IMR-90 (cell line): Measurements from ENCODE around the gene CNPY1. TPM values are rescaled to one million over a fixed set of nuclear protein-coding genes. Genes with fewer than 3 reads are reported as not detected.

Experiments
- ATAC-seq: fragments of 200-7000 bp; cut with Tn5 transposase; 2 replicates; pipeline ENCODE4 v1.9.1; 2020; ENCODE audit warnings: low read depth, mild to moderate bottlenecking, moderate library complexity
- BruUV-seq: library from RNA; stranded (reverse); fragments of 400-500 nt; replicated peaks from 2 replicates; lab custom pipeline; 2021; lab: Mats Ljungman, UMichigan
- CTCF ChIA-PET: fragments of 300-600 bp; formaldehyde crosslinking; extraction: SDS; loops from one replicate; lab custom pipeline; 2021; ENCODE audit warnings: antibody characterized with exemption; lab: Yijun Ruan, JAX
- POLR2A ChIA-PET: fragments of 300-600 bp; sonication (Branson Sonifier 250); formaldehyde crosslinking; loops from one replicate; lab custom pipeline; 2022; ENCODE audit warnings: antibody characterized with exemption; ENCODE audit not compliant: unreplicated experiment; lab: Charles Lee
- DNase-seq: peaks from one replicate; pipeline ENCODE4 v3.0.0; 2013
- H2AFZ ChIP-seq: replicated peaks from 2 replicates; pipeline ENCODE3; 2013; ENCODE audit warnings: low read length, mild to moderate bottlenecking; ENCODE audit not compliant: poor library complexity
- H2AK5ac ChIP-seq: 2 replicates; pipeline ENCODE4 v1.6.1; 2013; ENCODE audit warnings: low read depth, low read length, inconsistent platforms
- H2AK9ac ChIP-seq: replicated peaks from 2 replicates; pipeline ENCODE3; 2013; ENCODE audit warnings: mild to moderate bottlenecking, low read depth, low read length, moderate library complexity; ENCODE audit not compliant: poor library complexity
- H2BK120ac ChIP-seq: 2 replicates; pipeline ENCODE4 v1.6.1; 2013; ENCODE audit warnings: low read depth, low read length, inconsistent platforms
- H2BK15ac ChIP-seq: 3 replicates; pipeline ENCODE4 v1.6.1; 2013; ENCODE audit warnings: low read depth, low read length, inconsistent platforms
- H2BK20ac ChIP-seq: 2 replicates; pipeline ENCODE4 v1.6.1; 2013; ENCODE audit warnings: low read depth, mild to moderate bottlenecking, inconsistent platforms, low read length, moderate library complexity
- H2BK5ac ChIP-seq: 2 replicates; pipeline ENCODE4 v1.6.1; 2013; ENCODE audit warnings: mild to moderate bottlenecking, low read depth, low read length, inconsistent platforms; ENCODE audit not compliant: poor library complexity, severe bottlenecking
- H3K14ac ChIP-seq: replicated peaks from 2 replicates; pipeline ENCODE4 v1.6.1; 2013; ENCODE audit warnings: low read depth, low read length, inconsistent platforms
- H3K18ac ChIP-seq: 2 replicates; pipeline ENCODE4 v1.6.1; 2013; ENCODE audit warnings: low read depth, low read length, control low read depth
- H3K23ac ChIP-seq: 2 replicates; pipeline ENCODE4 v1.6.1; 2013; ENCODE audit warnings: low read depth, low read length, inconsistent platforms
- H3K27ac ChIP-seq: 2 replicates; pipeline ENCODE4 v1.5.1; 2013; ENCODE audit warnings: mild to moderate bottlenecking, control low read depth, low read length; ENCODE audit not compliant: insufficient read depth
- H3K27me3 ChIP-seq: 2 replicates; pipeline ENCODE4 v1.6.1; 2013; ENCODE audit warnings: low read length; ENCODE audit not compliant: control insufficient read depth, insufficient read depth
- H3K36me3 ChIP-seq: 2 replicates; pipeline ENCODE4 v1.6.1; 2013; ENCODE audit warnings: low read length, mixed read lengths; ENCODE audit not compliant: control insufficient read depth, insufficient read depth
- H3K4ac ChIP-seq: 2 replicates; pipeline ENCODE4 v1.6.1; 2013; ENCODE audit warnings: low read depth, low read length, inconsistent platforms
- H3K4me1 ChIP-seq: 2 replicates; pipeline ENCODE4 v1.6.1; 2013; ENCODE audit warnings: low read length, mixed read lengths; ENCODE audit not compliant: control insufficient read depth, insufficient read depth
- H3K4me2 ChIP-seq: 2 replicates; pipeline ENCODE4 v1.6.1; 2013; ENCODE audit warnings: low read depth, mild to moderate bottlenecking, control low read depth, low read length, moderate library complexity
- H3K4me3 ChIP-seq: 2 replicates; pipeline ENCODE4 v1.5.1; 2013; ENCODE audit warnings: low read depth, mild to moderate bottlenecking, control low read depth, low read length, moderate library complexity; ENCODE audit not compliant: insufficient read depth
- H3K56ac ChIP-seq: 2 replicates; pipeline ENCODE4 v1.6.1; 2013; ENCODE audit warnings: low read length, inconsistent platforms; ENCODE audit not compliant: insufficient read depth; ENCODE audit errors: extremely low read depth
- H3K79me1 ChIP-seq, 2 experiments: 2 replicates each; pipeline ENCODE4 v1.6.1; 2013; ENCODE audit warnings: low read length in 2 of 2, inconsistent platforms in 1 of 2, low read depth in 1 of 2
- H3K9ac ChIP-seq: 2 replicates; pipeline ENCODE4 v1.6.1; 2013; ENCODE audit warnings: low read depth, low read length, control low read depth
- H3K9me1 ChIP-seq: 2 replicates; pipeline ENCODE4 v1.6.1; 2013; ENCODE audit warnings: low read length, inconsistent platforms; ENCODE audit not compliant: insufficient read depth
- H3K9me3 ChIP-seq: 2 replicates; pipeline ENCODE4 v1.6.1; 2013; ENCODE audit warnings: low read length; ENCODE audit not compliant: control insufficient read depth, insufficient read depth
- H4K20me1 ChIP-seq: 2 replicates; pipeline ENCODE4 v1.6.1; 2013; ENCODE audit warnings: low read length, inconsistent platforms; ENCODE audit not compliant: insufficient read depth
- H4K5ac ChIP-seq: 2 replicates; pipeline ENCODE4 v1.6.1; 2013; ENCODE audit warnings: mild to moderate bottlenecking, low read depth, low read length, control low read depth
- H4K8ac ChIP-seq, 2 experiments: 2 replicates each; pipeline ENCODE4 v1.6.1; 2013; ENCODE audit warnings: low read depth in 2 of 2, low read length in 2 of 2, control low read depth in 1 of 2, inconsistent platforms in 1 of 2
- H4K91ac ChIP-seq: 2 replicates; pipeline ENCODE4 v1.6.1; 2013; ENCODE audit warnings: low read depth, low read length, inconsistent platforms; ENCODE audit not compliant: insufficient read depth
- BHLHE40 ChIP-seq: fragments of 150-350 bp; IDR thresholded peaks from 2 replicates; pipeline ENCODE4 v1.6.1; 2016; ENCODE audit warnings: mild to moderate bottlenecking, low read depth, low read length
- CEBPB ChIP-seq: IDR thresholded peaks from 2 replicates; pipeline ENCODE4 v1.6.1; 2012; ENCODE audit warnings: low read depth, low read length, improper control_type of control experiment
- CHD1 ChIP-seq: IDR thresholded peaks from 2 replicates; pipeline ENCODE4 v1.6.1; 2012; ENCODE audit warnings: low read depth, low read length, improper control_type of control experiment
- FOS ChIP-seq: fragments of 150-350 bp; IDR thresholded peaks from 2 replicates; pipeline ENCODE4 v1.6.1; 2016; ENCODE audit warnings: low read depth, low read length
- MXI1 ChIP-seq: IDR thresholded peaks from 2 replicates; pipeline ENCODE4 v1.6.1; 2012; ENCODE audit warnings: low read depth, mild to moderate bottlenecking, low read length, moderate library complexity, borderline replicate concordance
- POLR2A ChIP-seq: IDR thresholded peaks from 2 replicates; pipeline ENCODE4 v1.6.1; 2012; ENCODE audit warnings: mild to moderate bottlenecking, low read depth, low read length
- RAD21 ChIP-seq: IDR thresholded peaks from 2 replicates; pipeline ENCODE4 v1.6.1; 2012; ENCODE audit warnings: low read length, improper control_type of control experiment
- SMC3 ChIP-seq: fragments of 150-350 bp; IDR thresholded peaks from 2 replicates; pipeline ENCODE4 v1.6.1; 2016; ENCODE audit warnings: low read depth, mild to moderate bottlenecking, antibody characterized with exemption, low read length, moderate library complexity
- WGBS, 2 experiments: methylation state at CpG; one replicate each; pipeline versions ENCODE4 v1.1.5 to v1.1.7; 2013; ENCODE audit warnings: missing lambda C conversion rate in 2 of 2; ENCODE audit not compliant: insufficient read length in 1 of 2; ENCODE audit errors: extremely low coverage in 2 of 2; 5-methylcytosine and 5-hydroxymethylcytosine counted together
- dilution Hi-C: fragments of 300-500 bp; cut with HindIII; formaldehyde crosslinking; loops from one replicate; pipeline ENCODE4 v1.14.3; 2018; ENCODE audit warnings: low sequenced_read_pairs; ENCODE audit not compliant: unreplicated experiment
- in situ Hi-C: fragments of 300-500 bp; cut with MboI; formaldehyde crosslinking; loops from 3 replicates; pipeline ENCODE4 v1.14.3; 2019; ENCODE audit warnings: low sequenced_read_pairs, inconsistent platforms, mixed read lengths
- intact Hi-C: fragments of 100-400 bp; cut with micrococcal nuclease; formaldehyde crosslinking; loops from 2 replicates; pipeline ENCODE4 v1.10.0; 2022
- polyA plus RNA-seq, 3 experiments: library from polyadenylated mRNA; depleted of rRNA; stranded (reverse); fragments of >200 nt; gene quantifications; 2 replicates each; pipeline ENCODE4 v1.2.3, GENCODE V29; 2012; ENCODE audit warnings: low replicate concordance in 1 of 3
- total RNA-seq: library from RNA; depleted of rRNA; stranded (reverse); fragments of >200 nt; gene quantifications from 2 replicates; pipeline ENCODE4 v1.2.3, GENCODE V29; 2012
- TF ChIP-seq, protein P1 (sequence below): fragments of 150-350 bp; IDR thresholded peaks from 2 replicates; pipeline ENCODE4 v1.6.1; 2017; ENCODE audit warnings: mild to moderate bottlenecking, antibody characterized with exemption, low read length, low read depth

Gene CNPY1
- total and polyA plus RNA-seq, 2 of the 4 experiments (the other 2 are of a cell fraction): not detected

DNA sequence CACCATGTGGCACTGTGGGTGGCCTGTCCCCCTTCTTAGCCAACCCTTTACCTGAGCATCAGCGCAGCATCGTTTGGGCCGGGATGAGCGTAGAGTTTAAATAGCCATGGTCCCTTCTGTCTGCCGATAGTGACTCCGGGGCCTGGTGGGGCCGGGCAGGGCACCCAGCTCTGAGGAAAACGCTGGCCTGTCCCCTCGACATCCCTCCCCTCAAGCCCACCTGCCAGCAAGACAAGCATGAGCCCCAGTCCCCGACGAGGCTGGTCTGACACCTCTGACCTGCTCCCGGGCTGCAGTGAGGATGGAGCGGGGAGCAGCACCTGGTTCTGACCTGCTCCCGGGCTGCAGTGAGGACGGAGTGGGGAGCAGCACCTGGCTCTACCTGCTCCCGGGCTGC is 31.1 kb upstream of the CNPY1 start:
- POLR2A ChIA-PET: no interaction called here
- WGBS, 2 experiments: no CpG with 5 or more reads among the region's 16 CpGs
- H3K4me2 ChIP-seq: no peak overlapping the region
- no peak overlapping the region for H2BK5ac ChIP-seq
- in situ Hi-C loops (no loop called here), dilution Hi-C loops (no loop called here), intact Hi-C loops (no loop called here)
- no peak overlapping the region for H4K5ac ChIP-seq
- H3K23ac ChIP-seq: no peak overlapping the region
- H3K9me1 ChIP-seq: no peaks in the 10 kb centered on the region
- CTCF ChIA-PET: no interaction called here
- H3K4me1 ChIP-seq: no peaks in the 10 kb centered on the region
- ATAC-seq (no peak), DNase-seq (no peak)
- no TSS peak for BruUV-seq
- no peaks in the 10 kb centered on the region; the same call in 1 of the 2 replicates for H3K27me3 ChIP-seq
- no peak for TF ChIP-seq RAD21
- no peak for TF ChIP-seq CEBPB
- TF ChIP-seq BHLHE40: no peak
- no peak for TF ChIP-seq CHD1
- no peak for TF ChIP-seq SMC3
- TF ChIP-seq, protein P1, sequence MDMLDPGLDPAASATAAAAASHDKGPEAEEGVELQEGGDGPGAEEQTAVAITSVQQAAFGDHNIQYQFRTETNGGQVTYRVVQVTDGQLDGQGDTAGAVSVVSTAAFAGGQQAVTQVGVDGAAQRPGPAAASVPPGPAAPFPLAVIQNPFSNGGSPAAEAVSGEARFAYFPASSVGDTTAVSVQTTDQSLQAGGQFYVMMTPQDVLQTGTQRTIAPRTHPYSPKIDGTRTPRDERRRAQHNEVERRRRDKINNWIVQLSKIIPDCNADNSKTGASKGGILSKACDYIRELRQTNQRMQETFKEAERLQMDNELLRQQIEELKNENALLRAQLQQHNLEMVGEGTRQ: no peak
- no peak for TF ChIP-seq POLR2A
- TF ChIP-seq FOS: no peak
- no peak for TF ChIP-seq MXI1
- no peak overlapping the region for H3K4ac ChIP-seq
- no peak overlapping the region for H2AFZ ChIP-seq
- H4K91ac ChIP-seq: no peak overlapping the region
- no peak overlapping the region for H3K4me3 ChIP-seq
- no peaks in the 10 kb centered on the region; the same call in 1 of the 2 replicates for H4K20me1 ChIP-seq
- no peak overlapping the region for H2BK120ac ChIP-seq
- H2AK5ac ChIP-seq: no peak overlapping the region
- H3K9ac ChIP-seq: no peak overlapping the region
- H2BK20ac ChIP-seq: no peak overlapping the region
- no peak overlapping the region for H4K8ac ChIP-seq
- no peak overlapping the region for H3K27ac ChIP-seq
- no peaks in the 10 kb centered on the region for H3K9me3 ChIP-seq
- no peak overlapping the region for H3K14ac ChIP-seq
- H3K18ac ChIP-seq: no peak overlapping the region
- H3K56ac ChIP-seq: no peak overlapping the region
- H3K79me1 ChIP-seq: no peaks in the 10 kb centered on the region
- H2BK15ac ChIP-seq: no peak overlapping the region
- H3K36me3 ChIP-seq: no peaks in the 10 kb centered on the region
- H2AK9ac ChIP-seq: no peak overlapping the region
